Astrocyte (in vitro differentiated cells and primary cell): ENCODE results near the gene MYBL2.

ENCODE experiments used
- CTCF ChIP-seq: IDR thresholded peaks from 2 replicates; pipeline ENCODE4 v1.5.1; 2011; ENCODE audit warnings: low read depth, mild to moderate bottlenecking, inconsistent platforms, low read length, moderate library complexity; ENCODE audit not compliant: insufficient read depth
- EZH2 ChIP-seq: IDR thresholded peaks from 2 replicates; pipeline ENCODE4 v1.6.1; 2012; ENCODE audit warnings: mild to moderate bottlenecking, low read length, inconsistent platforms; ENCODE audit not compliant: insufficient read depth

DNA sequence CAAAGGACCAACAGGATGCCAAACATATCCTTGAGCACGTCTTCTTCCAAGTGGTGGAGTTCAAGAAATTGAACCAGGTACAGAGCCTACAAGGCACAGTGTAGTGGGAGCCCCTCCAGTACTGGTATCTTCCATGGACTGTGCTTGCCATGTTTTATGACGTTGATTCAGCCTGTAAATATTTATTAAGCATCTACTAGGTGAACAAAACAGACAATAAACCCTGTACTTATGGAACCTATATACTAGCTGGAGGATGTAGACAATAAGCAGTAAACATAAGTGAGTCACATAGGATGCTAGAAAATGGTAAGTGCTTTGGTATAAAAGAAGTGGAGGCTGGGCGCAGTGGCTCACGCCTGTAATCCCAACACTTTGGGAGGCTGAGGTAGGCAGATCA lies 24.4 kb upstream of the MYBL2 start:
- TF ChIP-seq CTCF (no peak), EZH2 (no peak)
